SIG-M5 treated with dmso at 0.1 percent for 504 hours (cell line): ENCODE results near the gene THEM4.
"Not testable (repeated sequence)": the region's sequence is repeated elsewhere in the genome, so short reads cannot be mapped to it uniquely, and the experiment has no call there.

Experiments used
- DNase-seq: peaks from one replicate; lab custom pipeline; 2025; ENCODE audit not compliant: unreplicated experiment; lab: John Stamatoyannopoulos, UW

Gene THEM4

DNA sequence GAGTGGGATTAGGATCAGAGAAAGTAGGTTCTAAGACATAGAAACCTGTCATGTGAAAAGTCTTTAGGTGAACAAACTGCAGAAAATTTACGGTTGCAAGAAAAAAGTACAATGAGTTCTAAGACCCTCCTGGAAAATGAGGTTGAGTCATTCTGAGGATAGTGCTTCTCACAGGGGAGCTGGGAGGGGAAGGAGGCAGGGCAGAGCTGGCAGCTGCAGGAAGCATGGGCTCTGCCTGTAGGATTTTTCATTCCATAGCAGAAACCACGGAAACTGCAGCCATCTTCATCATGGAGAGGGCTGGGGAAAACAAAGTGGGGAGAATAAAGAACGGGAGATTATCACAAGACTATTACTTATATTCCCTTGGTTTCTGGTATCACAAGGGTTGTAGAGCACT, 25.8 kb upstream of the THEM4 start:
- no peak for DNase-seq

DNA sequence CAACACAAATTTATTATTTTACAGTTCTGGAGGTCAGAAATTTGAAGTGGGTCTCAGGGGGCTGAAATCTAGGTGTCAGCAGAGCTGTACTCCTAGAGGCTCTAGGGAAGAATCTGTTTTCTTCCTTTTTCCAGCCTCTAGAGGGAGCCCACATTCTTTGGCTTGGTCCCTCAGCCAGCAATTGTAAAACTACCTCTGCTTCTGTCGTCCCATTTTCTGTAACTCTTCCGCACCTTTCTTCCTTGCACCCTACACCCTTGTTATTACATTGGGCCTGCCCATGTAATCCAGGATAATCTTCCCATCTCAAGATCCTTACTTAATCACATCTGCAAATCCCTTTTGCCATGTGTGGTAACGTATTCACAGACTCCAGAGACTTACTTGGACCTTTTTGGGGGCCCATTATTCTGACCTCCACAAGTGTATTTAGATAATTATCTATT, 24.8 kb upstream of the THEM4 start:
- DNase-seq, result peak; percentile 86

DNA sequence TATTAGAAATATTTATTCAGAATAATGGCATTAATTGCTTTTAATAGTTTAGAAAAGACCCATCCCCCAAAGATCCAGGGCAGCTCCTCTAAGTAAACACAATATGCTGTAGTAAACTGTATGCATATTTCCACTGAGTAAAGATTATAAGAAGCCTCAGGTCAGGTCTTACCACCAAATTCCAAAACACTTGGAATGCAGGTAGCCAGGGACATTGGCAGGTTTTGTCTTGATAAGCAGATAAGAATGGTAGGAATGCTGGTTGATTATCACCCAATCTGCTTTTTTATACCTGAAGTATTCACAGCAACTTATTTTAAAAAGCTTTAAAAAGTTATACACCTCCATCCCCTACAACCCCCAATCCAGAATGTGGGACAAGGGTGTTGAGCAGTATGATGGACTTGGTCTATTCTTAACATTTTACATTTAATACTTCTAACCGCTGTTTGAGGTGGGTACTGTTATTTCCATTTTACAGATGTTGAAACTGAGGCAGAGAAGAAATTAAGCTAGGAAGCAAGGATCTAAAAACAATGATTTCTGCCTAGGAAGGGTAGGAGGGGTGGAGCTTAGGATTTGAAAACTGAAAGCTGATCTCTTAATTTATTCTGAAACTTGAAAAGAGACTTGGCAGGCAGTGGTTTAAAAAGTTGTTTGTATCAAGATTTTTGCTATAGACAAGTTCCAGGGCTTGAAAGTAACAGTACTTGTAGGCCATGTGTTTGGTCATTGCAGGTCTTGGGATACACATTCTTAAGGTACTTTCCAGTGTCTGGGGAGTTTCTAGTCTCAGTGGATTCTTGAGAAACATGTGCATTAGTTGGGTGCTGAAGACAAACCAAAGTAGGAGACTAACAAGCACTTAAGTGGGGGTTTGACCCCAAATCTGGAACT, 15.6 kb upstream of the THEM4 start:
- DNase-seq, result peak; percentile 28

DNA sequence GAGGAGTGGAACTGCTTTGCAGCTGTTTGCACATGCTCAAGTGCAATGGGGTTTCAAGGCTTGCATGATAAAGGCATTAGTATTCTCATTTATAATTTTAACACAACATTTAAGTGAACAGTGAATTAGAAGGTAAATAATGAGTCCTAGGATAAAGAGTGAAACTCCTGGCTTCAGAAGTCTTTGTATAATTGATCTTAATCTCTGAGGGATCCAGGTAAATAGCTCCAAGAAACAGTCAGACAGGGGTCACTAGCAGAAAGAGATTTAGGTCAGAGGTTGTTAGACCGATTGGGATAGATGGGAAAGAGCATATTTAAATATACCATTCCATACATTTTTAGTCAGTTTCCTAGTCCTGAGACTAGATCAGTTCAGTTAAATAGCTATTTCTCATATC, 14.1 kb upstream of the THEM4 start:
- DNase-seq, result no peak

DNA sequence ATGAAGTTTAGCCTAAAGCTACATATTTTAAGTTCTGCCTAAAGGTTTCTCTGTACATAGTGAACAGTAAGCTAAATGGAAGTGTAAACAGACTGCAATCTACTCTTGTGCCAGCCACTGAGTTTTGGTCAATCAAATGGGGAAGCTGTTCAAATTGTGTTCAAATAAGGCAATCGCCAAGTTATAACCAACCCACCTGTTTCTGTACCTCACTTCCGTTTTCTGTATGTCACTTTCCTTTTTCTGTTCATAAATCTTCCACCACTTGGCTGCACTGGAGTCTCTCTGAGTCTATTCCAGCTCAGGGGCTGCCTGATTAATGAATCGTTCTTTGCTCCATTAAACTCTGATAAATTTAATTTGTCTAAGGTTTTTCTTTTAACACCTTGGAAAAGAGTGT, 10.8 kb upstream of the THEM4 start:
- peak; percentile 68 for DNase-seq

DNA sequence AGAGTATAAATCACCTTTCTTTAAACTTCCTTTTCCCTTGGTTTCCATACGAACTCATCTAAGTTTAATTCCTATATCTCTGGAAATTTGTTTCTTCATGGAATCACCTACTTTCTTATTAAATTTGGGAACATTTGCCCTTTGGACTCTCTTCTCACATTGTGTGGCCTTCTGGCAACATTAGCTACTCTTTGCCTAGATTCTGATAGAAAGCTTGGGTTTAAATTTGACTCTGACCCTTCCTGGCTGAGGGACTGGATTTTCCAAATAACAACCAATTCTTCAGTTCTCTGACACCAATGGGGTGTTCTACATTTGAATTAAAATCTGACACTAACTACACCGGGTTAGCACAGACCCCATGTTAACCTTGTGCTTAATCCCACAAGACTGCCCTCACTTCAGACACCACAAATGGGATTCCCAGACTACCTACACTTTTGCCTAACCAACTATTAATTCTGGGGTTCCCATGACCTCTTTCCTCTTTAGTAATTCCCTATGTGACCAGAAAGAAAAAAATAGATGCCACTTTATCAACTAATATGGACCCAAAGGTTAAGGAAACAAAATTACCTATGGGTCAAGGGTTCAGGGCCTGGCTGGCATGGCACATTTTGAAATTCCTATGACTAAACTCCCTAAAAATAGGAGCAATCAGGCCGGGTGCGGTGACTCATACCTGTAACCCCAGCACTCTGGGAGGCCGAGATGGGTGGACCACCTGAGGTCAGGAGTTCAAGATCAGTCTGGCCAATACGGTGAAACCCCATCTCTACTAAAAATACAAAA, 9.7 kb upstream of the THEM4 start:
- DNase-seq, result no peak

DNA sequence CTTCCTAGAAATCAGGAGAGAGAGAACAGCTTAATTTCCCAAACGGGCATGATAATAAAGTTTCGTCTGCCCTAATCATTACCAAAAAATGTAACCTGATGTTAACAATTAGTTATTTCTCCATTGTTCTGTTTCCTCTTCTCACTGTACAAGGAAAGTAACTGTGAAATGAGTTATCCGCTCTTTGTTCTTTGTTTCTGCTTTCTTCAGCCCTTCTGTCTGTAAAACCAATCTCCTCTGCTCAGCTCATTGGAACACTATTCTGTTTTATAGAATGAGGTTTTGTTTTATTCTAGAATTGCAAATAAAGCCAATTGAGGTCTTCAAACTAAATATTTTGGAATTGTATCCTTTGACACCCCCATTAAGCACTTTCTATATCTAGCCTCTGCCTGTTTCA, 8.8 kb upstream of the THEM4 start:
- DNase-seq, result no peak

DNA sequence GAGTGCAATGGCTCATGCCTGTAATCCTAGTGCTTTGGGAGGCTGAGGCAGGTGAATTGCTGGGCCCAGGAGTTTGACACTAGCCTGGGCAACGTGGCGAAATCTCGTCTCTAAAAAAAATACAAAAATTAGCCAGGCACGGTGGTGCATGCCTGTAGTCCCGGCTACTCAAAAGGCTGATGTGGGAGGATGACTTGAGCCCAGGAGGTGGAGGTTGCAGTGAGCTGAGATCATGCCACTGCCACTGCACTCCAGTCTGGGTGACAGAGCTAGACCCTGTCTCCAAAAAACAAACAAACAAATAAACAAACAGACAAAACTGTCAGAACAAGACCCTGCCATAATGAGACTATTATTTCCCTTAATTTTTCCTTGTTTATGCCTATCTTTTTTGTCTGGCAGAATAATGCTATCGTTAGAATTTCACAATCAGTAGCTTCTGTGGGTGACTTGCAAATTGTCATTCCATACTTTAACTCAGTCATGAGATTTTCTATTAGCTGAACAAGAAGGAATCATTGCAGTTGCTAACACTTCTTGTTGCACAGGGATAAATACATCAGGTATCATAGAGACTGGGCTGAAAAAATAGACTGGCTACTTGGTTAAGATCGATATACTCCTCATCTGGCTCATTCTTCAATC, 7.5 kb upstream of the THEM4 start:
- DNase-seq, result no peak

DNA sequence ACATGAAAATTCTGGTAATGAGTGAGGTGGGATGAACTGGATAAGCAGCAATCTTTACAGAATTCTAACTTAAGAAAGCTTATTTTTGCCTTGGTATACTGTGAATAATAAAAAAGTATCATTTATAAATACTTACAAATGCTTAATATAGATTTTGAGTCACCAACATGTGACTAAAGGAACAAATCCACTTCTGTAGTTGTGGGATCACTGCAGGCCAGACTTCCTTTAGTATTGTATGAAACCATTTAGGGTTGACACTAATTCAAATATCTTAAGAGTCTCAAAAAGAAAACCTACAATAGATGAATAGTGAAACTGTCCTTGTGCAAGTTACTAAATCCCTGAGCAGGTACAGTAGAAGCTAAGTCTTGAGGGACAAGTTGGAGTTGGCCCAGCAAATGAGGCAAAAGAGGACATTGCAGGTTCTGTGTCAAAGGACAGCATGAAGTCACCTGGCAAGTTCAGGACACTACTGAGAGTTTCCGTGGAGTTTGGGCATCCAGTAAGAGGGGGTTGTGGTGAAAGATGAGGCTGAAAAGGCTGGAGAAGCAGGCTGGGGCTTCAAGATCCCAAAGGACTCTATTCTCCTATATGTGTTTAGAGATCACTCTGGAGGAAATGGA, 5.9 kb upstream of the THEM4 start:
- no peak for DNase-seq

DNA sequence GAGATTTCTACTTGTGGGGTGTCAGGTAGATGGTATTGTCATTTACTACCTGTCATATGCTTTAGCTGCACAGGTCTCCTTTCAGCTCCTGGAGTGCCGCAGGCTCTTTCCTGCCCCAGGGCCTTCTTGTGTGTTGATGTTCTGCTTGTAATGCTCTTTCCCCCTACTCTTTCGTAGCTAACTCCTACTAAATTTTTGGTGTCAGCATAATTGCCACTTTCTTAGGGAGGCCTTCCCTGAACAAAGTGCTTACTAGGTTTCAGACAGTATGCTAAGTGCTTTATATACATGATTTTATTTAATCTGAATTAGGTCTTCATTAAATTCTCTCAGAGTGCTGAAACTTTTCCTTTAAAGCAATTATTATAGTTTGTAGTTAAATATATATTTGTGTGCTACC, 4.8 kb upstream of the THEM4 start:
- DNase-seq, result no peak

DNA sequence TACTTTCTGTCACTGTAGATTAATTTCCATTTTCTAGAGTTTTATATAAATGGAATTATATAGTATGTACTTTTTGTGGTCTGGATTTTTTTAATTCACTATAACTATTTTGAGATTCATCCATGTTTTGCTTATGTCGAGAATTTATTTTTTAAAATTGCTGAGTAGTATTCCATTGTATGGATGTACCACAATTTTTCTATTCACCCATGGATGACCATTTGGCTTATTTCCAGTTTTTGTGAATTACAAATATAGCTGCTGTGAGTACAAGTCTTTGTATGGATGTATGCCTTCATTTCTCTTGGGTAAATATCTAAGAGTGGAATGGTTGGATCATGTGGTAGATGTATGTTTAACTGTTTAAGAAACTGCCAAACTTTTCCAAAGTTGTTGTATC, 3.7 kb upstream of the THEM4 start:
- no peak for DNase-seq

DNA sequence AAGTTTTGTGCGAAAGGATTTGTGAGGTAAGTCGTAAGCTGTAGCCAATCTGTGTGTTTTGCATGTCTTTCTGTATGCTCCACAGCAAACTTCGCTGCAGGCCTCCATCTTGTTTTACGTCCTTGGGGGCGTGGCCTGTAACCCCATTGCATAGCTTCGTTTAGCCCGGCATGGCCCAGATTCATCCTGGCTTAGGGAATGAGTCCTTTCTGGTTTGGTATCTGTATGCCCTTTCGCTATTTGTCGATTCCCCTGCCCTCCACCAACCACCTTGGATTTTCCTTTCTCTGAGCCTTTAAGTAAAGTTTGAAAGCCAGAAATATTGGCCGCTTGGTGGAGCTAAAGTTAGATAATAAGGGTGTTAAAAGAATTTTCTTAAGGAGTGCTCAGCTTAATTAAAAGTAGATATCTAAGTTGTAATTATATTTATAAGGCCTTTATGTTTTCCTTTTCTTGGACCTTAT, 1.1 kb downstream of the THEM4 start:
- DNase-seq, result peak; percentile 67

DNA sequence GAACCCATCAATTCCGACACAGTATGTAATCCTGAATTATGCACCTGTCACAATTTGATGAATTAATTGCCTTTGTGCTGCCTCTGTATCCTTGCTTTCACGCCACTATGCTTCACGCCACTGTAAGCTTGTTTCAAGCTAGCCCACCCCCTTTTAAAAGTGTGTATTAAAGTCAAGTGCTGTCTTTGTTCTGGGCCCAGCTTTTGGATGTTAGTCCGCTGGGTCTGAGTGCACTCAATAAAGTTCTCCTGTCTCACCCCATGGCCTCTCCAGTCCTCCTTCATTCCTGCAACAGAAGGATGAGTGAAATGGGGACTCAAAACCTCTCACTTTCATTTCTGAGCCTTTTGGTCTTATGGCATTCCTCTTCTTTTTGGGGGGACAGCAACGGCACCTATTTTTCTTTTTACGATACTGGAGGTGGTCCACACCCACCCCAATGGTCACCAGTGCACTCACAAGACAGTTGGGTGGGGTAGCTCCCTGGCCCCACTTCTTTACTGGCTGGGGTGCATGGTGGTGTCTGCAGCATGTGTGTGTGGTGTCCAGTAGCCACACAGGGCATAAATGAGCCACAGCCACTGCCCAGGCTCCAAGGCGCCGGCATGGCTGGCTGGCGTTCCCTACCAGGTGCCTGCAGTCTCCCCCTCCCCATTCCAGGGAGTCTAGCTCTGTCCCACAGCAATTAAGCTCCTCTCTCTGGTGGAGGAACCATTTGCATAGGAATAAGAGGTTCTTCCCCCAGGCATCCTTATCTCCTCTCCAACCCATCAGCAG, 1.8 kb downstream of the THEM4 start:
- DNase-seq, result no peak

DNA sequence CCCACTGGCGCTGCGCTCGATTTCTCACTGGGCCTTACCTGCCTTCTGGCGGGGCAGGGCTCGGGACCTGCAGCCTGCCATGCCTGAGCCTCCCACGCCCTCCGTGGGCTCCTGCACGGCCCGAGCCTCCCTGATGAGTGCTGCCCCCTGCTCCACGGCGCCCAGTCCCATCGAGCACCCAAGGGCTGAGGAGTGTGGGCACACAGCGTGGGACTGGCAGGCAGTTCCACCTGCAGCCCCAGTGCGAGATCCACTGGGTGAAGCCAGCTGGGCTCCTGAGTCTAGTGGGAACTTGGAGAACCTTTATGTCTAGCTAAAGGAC, 3.0 kb downstream of the THEM4 start:
- not testable (repeated sequence) for DNase-seq

DNA sequence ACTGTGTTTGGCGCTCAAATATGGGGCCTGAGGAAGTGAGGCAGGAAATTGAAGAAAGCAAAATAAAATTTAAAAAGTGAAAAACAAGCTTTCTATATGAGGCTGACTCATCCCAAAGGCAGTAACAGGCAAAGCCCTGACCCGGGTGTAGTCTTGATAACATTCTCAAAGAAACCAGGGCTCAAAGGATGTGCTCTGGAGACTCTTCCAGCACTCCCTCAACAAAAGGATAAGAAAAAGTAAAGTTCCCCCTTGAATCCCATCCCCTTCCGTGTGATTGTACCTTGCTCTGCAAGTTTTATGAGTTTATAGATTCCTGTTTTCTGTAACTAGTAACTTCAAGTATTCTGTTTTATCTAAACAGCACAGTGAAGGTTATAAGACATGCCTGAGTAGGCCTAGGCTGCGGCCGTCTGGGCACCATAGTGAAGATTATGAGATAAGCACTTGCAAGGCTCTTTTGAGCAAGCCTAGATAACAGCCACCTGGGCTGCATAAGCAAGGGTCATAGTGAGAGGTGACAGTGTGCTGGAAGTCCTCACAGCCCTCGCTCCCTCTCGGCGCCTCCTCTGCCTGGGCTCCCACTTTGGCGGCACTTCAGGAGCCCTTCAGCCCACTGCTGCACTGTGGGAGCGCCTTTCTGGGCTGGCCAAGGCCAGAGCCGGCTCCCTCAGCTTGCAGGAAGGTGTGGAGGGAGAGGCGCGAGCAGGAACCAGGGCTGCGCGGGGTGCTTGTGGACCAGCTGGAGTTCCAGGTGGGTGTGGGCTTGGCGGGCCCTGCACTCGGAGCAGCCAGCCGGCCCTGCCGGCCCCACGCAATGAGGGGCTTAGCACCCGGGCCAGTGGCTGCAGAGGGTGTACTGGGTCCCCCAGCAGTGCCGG, 3.6 kb downstream of the THEM4 start:
- not testable (repeated sequence) for DNase-seq

DNA sequence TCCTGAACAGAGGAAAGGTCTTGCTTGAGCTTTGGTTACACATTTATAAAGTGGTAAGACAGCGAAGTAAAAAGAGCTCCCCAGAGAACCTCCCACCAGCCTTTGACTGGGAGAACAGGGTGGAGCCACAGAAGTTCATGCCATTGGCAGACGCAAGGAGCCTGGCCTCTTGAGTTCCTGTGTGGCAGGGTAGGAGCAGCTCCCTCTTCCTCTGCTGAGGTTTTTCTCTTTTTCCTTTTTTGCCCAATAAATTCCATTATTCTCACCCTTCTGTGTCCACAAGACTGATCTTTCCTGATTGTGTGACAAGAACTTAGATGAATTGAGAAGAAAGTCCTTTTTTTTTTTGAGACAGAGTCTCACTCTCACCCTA, 4.3 kb downstream of the THEM4 start:
- DNase-seq, result no peak

DNA sequence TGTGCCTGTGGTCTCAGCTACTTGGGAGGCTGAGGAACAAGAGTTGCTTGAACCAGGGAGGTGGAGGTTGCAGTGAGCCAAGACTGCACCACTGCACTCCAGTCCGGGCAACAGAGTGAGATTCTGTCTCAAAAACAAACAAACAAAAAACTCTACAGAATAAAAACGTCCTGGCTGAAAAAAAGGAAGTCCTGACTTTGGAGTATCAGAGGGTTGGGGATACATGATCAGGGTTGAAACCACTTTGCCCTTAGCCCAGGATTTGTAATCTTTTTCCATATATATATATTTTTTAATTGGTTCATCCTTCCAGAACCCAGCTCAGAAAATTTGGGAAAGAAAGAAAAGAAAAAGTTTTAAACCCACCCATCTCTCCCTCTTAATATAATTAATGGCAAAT, 6.5 kb downstream of the THEM4 start:
- no peak for DNase-seq

DNA sequence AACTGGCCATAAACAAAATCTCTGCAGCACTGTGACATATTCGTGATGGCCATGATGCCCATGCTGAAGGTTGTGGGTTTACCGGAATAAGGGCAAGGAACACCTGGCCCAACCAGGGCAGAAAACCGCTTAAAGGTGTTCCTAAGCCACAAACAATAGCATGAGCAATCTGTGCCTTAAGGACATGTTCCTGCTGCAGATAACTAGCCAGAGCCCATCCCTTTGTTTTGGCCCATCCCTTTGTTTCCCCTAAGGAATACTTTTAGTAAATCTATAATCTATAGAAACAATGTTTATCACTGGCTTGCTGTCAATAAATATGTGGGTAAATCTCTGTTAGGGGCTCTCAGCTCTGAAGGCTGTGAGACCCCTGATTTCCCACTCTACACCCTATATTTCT, 8.5 kb downstream of the THEM4 start:
- not testable (repeated sequence) for DNase-seq

DNA sequence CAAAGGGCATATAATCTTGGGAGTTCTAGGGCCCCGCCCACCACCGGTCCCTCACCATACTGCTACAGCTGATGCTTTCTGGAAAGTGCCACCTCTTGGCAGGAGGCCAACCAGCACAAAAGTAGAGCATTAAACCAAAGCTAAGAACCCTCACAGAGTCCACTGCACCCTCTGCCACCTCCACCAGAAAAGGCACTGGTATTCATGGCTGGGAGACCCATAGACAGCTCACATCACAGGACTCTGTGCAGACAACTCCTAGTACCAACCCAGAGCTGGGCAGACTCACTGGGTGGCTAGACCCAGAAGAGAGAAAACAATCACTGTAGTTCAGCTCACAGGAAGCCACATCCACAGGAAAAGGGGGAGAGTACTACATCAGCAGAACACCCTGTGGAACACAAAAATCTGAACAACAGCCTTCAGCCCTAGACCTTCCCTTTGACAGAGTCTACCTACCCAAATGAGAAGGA, 10.8 kb downstream of the THEM4 start:
- no peak for DNase-seq
